GM12878 (cell line): ENCODE data around the gene SORBS2. TPM values are rescaled to one million over a fixed set of nuclear protein-coding genes. Genes with fewer than 3 reads are reported as not detected.

Source experiments
- ATAC-seq: fragments of 200-7000 bp; cut with Tn5 transposase; 3 replicates; pipeline ENCODE4 v1.9.1; 2020; ENCODE audit warnings: mild to moderate bottlenecking, moderate library complexity
- BruUV-seq: library from RNA; stranded (reverse); fragments of 400-500 nt; replicated peaks from 2 replicates; lab custom pipeline; 2021; lab: Mats Ljungman, UMichigan
- CTCF ChIA-PET: fragments of 300-600 bp; sonication (Branson Sonifier 250); formaldehyde crosslinking; extraction: SDS; loops from one replicate; lab custom pipeline; 2021; ENCODE audit warnings: inconsistent platforms; lab: Yijun Ruan, JAX
- POLR2A ChIA-PET: fragments of 350-600 bp; formaldehyde crosslinking; extraction: SDS; loops from one replicate; lab custom pipeline; 2021; ENCODE audit warnings: inconsistent platforms; lab: Charles Lee
- RAD21 ChIA-PET: fragments of 300-600 bp; sonication (Branson Sonifier 250); formaldehyde crosslinking; loops from one replicate; lab custom pipeline; 2023; ENCODE audit warnings: antibody characterized with exemption; ENCODE audit not compliant: unreplicated experiment; lab: Charles Lee
- SMC1A ChIA-PET: fragments of 300-600 bp; sonication (Branson Sonifier 250); formaldehyde crosslinking; loops from one replicate; lab custom pipeline; 2023; ENCODE audit not compliant: unreplicated experiment, uncharacterized antibody; lab: Charles Lee
- DNase-seq: peaks from one replicate; pipeline ENCODE4 v3.0.0-alpha.2; 2011; ENCODE audit warnings: low read depth, low spot score
- FAIRE-seq: peaks from 3 replicates; lab custom pipeline; 2011; peaks lifted over from hg19 to GRCh38; lab: Jason Lieb, UNC
- H2AFZ ChIP-seq: 2 replicates; pipeline ENCODE4 v1.6.0; 2011; ENCODE audit warnings: low read depth, low read length, control low read depth; ENCODE audit not compliant: control insufficient read depth
- H3K27ac ChIP-seq: 2 replicates; pipeline ENCODE4 v1.5.1; 2011; ENCODE audit warnings: control low read depth; ENCODE audit not compliant: control insufficient read depth, insufficient read depth
- H3K27me3 ChIP-seq, 2 experiments: replicated peaks in 1 of 2; 2 replicates each; pipeline versions ENCODE4 v1.6.0 to v1.6.1; 2011; ENCODE audit warnings: low read length in 1 of 2; ENCODE audit not compliant: control insufficient read depth in 2 of 2, insufficient read depth in 2 of 2
- H3K36me3 ChIP-seq, 2 experiments: 2 replicates each; pipeline ENCODE4 v1.5.1; 2011; ENCODE audit warnings: low read length in 1 of 2; ENCODE audit not compliant: control insufficient read depth in 2 of 2, insufficient read depth in 2 of 2
- H3K4me1 ChIP-seq: 2 replicates; pipeline ENCODE4 v1.6.1; 2011; ENCODE audit warnings: mild to moderate bottlenecking, low read length, moderate library complexity, mixed read lengths; ENCODE audit not compliant: control insufficient read depth, insufficient read depth
- H3K4me2 ChIP-seq: 2 replicates; pipeline ENCODE4 v1.6.0; 2011; ENCODE audit warnings: control low read depth; ENCODE audit not compliant: control insufficient read depth, insufficient read depth
- H3K4me3 ChIP-seq: fragments of 200-600 bp; sonication (generic); 2 replicates; pipeline ENCODE4 v1.5.1; 2016
- H3K79me2 ChIP-seq: 2 replicates; pipeline ENCODE4 v1.6.0; 2011; ENCODE audit warnings: low read length; ENCODE audit not compliant: control insufficient read depth, insufficient read depth
- H3K9ac ChIP-seq: 2 replicates; pipeline ENCODE4 v1.8.0; 2011; ENCODE audit warnings: low read length, control low read depth, mixed read lengths; ENCODE audit not compliant: control insufficient read depth, insufficient read depth
- H3K9me3 ChIP-seq: replicated peaks from 3 replicates; pipeline ENCODE4 v1.5.1; 2011; ENCODE audit warnings: mild to moderate bottlenecking, low read length; ENCODE audit not compliant: control insufficient read depth, insufficient read depth
- H4K20me1 ChIP-seq: 2 replicates; pipeline ENCODE4 v1.6.0; 2011; ENCODE audit not compliant: control insufficient read depth, insufficient read depth
- BHLHE40 ChIP-seq, 2 experiments: fragments of 450-650 bp in 1 of 2; IDR thresholded peaks; 2 replicates each; pipeline ENCODE4 v1.6.1; 2011 to 2017; ENCODE audit warnings: low read depth in 2 of 2, borderline replicate concordance in 1 of 2, improper control_type of control experiment in 1 of 2, low read length in 1 of 2, mild to moderate bottlenecking in 1 of 2
- CHD1 ChIP-seq: IDR thresholded peaks from 2 replicates; pipeline ENCODE4 v1.6.1; 2012; ENCODE audit warnings: low read depth, low read length, improper control_type of control experiment
- CREB1 ChIP-seq: IDR thresholded peaks from 2 replicates; pipeline ENCODE4 v1.6.1; 2012; ENCODE audit warnings: low read depth, mild to moderate bottlenecking, inconsistent platforms
- EED ChIP-seq: sonication (generic); IDR thresholded peaks from 2 replicates; pipeline ENCODE4 v1.6.1; 2016; ENCODE audit warnings: antibody characterized with exemption, low read depth
- ESRRA ChIP-seq: IDR thresholded peaks from 2 replicates; pipeline ENCODE4 v1.6.1; 2012; ENCODE audit warnings: mild to moderate bottlenecking, low read length, improper control_type of control experiment
- HSF1 ChIP-seq: fragments of 150-350 bp; IDR thresholded peaks from 2 replicates; pipeline ENCODE4 v1.6.1; 2014; ENCODE audit warnings: mild to moderate bottlenecking, low read depth, low read length
- MEF2B ChIP-seq: fragments of 450-650 bp; IDR thresholded peaks from 2 replicates; pipeline ENCODE4 v1.6.1; 2018; ENCODE audit warnings: mild to moderate bottlenecking, moderate library complexity; ENCODE audit not compliant: partially characterized antibody, poor library complexity, severe bottlenecking
- MXI1 ChIP-seq: fragments of 150-350 bp; IDR thresholded peaks from 2 replicates; pipeline ENCODE4 v1.6.1; 2011; ENCODE audit warnings: low read depth, mild to moderate bottlenecking, inconsistent platforms, low read length, improper control_type of control experiment
- NFIC ChIP-seq: IDR thresholded peaks from 2 replicates; pipeline ENCODE4 v1.6.1; 2012; ENCODE audit warnings: low read depth, mild to moderate bottlenecking, inconsistent platforms, low read length, moderate library complexity
- PBX3 ChIP-seq: IDR thresholded peaks from 2 replicates; pipeline ENCODE4 v1.6.1; 2011; ENCODE audit warnings: mild to moderate bottlenecking, low read depth, low read length, moderate library complexity; ENCODE audit not compliant: insufficient replicate concordance
- RAD51 ChIP-seq: fragments of 450-650 bp; IDR thresholded peaks from 2 replicates; pipeline ENCODE4 v1.6.1; 2016; ENCODE audit warnings: moderate library complexity, mild to moderate bottlenecking, inconsistent platforms
- SKIL ChIP-seq: fragments of 450-650 bp; IDR thresholded peaks from 2 replicates; pipeline ENCODE4 v1.6.1; 2017; ENCODE audit warnings: mild to moderate bottlenecking, low read depth, inconsistent platforms; ENCODE audit not compliant: poor library complexity, severe bottlenecking
- SMAD5 ChIP-seq: IDR thresholded peaks from 2 replicates; pipeline ENCODE4 v1.6.1; 2016; ENCODE audit warnings: antibody characterized with exemption, low read depth
- SRF ChIP-seq, 2 experiments: IDR thresholded peaks; 2 replicates each; pipeline ENCODE4 v1.6.1; 2011; ENCODE audit warnings: low read depth in 2 of 2, low read length in 2 of 2, mild to moderate bottlenecking in 1 of 2, moderate library complexity in 1 of 2
- TBL1XR1 ChIP-seq: IDR thresholded peaks from 2 replicates; pipeline ENCODE4 v1.6.1; 2012; ENCODE audit warnings: low read depth, low read length, improper control_type of control experiment
- WRNIP1 ChIP-seq: IDR thresholded peaks from 2 replicates; pipeline ENCODE4 v1.6.1; 2011; ENCODE audit warnings: low read depth, low read length, improper control_type of control experiment, borderline replicate concordance
- YBX1 ChIP-seq: fragments of 450-650 bp; IDR thresholded peaks from 2 replicates; pipeline ENCODE4 v1.6.1; 2016; ENCODE audit warnings: antibody characterized with exemption
- WGBS: methylation state at CpG from one replicate; pipeline ENCODE4 v1.1.6; 2016; ENCODE audit warnings: low lambda C conversion rate; ENCODE audit not compliant: insufficient replicate concordance, insufficient coverage; ENCODE audit errors: missing lambda C conversion rate; 5-methylcytosine and 5-hydroxymethylcytosine counted together
- in situ Hi-C: fragments of 300-500 bp; cut with MboI; formaldehyde crosslinking; loops from 9 replicates; pipeline ENCODE4 v1.14.3; 2018; ENCODE audit warnings: mixed read lengths
- intact Hi-C: fragments of 100-400 bp; cut with micrococcal nuclease; formaldehyde crosslinking; loops from one replicate; pipeline ENCODE4 v1.14.2; 2022; ENCODE audit not compliant: unreplicated experiment
- polyA plus RNA-seq, 11 experiments: library from polyadenylated mRNA; depleted of rRNA in 4 of 11; unstranded in 6 of 11; stranded (reverse) in 5 of 11; fragments of >200 nt; fragmentation: Nextera tagmentation in 4 of 11; fragmentation: Illumina TruSeq in 1 of 11; extraction: Ambion mirVana in 4 of 11; extraction: Trizol in 1 of 11; gene quantifications; 1 replicate in 1 of 11; 2 replicates in 10 of 11; pipeline versions ENCODE4 v1.2.1 to v1.2.3, GENCODE V29; 2011 to 2016; ENCODE audit warnings: inconsistent platforms in 2 of 11, missing spikeins in 2 of 11, low read depth in 1 of 11
- total RNA-seq, 4 experiments: library from RNA; depleted of rRNA in 3 of 4; stranded (reverse); fragments of >200 nt in 3 of 4; fragmentation: Illumina TruSeq in 1 of 4; extraction: Trizol in 1 of 4; gene quantifications; 2 replicates each; pipeline versions ENCODE4 v1.2.1 to v1.2.3, GENCODE V29; 2013 to 2021

SORBS2 gene
- total and polyA plus RNA-seq, 10 of the 15 experiments (the other 5 are each of a cell fraction or from before 2014, with no cell fraction given), result 0.06 to 3.0 (median 0.79) TPM

DNA sequence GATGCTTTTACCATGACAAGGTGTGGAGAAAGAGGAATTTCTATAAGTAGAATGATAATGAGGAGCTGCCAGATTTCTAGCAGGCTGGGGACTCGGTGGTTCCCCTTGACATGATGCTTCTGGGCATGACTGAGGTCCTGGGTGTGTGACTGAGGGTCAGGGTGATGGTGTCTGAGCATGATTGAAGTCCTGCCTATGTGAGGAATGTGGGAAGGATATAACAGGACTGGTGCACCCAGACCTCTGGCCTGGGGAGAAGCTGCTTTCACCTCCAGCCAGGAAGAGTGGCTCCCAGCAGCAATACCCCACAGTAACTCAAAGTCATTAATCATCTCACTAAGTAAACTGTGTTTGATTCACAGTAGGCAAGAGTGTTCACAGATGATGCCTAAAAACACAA is 17.4 kb downstream of the SORBS2 start (continued):
- no peak for TF ChIP-seq CHD1
- TF ChIP-seq, all 136 proteins: peak for 0

DNA sequence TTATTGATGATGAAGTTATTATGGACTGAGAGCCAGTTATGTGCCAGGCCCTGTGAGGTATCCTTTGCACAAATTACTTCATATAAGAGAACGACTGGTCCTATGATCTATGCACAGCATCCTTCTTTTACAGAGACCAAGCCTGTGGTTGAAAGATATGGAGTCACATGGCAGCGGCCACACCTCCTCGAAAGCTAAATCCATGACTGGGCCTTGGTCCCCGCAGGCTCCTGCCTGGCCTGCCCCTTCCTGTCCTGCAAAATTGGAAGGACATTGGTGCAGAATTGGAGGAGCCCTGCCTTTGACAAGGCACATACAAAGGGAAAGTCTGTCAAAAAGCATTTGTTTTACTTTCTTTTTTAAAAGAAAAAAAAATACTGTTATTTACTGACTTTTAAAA is 18.3 kb downstream of the SORBS2 start:
- Histone ChIP-seq H3K4me2 (no peak overlapping the region), H3K9me3 (no peaks in the 10 kb centered on the region), H3K4me3 (no peak overlapping the region), H2AFZ (no peak overlapping the region), H3K4me1 (no peaks in the 10 kb centered on the region), H3K79me2 (no peaks in the 10 kb centered on the region), H3K36me3 (no peaks in the 10 kb centered on the region), H3K27ac (no peak overlapping the region), H3K9ac (no peak overlapping the region), H3K27me3 (no peaks in the 10 kb centered on the region), H4K20me1 (no peaks in the 10 kb centered on the region)
- ChIA-PET CTCF (no interaction called here), SMC1A (no interaction called here), RAD21 (no interaction called here), POLR2A (no interaction called here)
- FAIRE-seq (no peak), DNase-seq (no peak), ATAC-seq (no peak)
- intact Hi-C loops, result no loop called here
- 48% methylated on average over 4 of the region's 4 CpGs for WGBS
- in situ Hi-C loops, result no loop called here
- TF ChIP-seq NFIC (no peak), TBL1XR1 (no peak), MEF2B (no peak), YBX1 (no peak), HSF1 (no peak), MXI1 (no peak), SKIL (no peak), SRF (IDR thresholded peaks at IDR 0.05; ENCODE audit: low read depth in 2 of 2, low read length in 2 of 2) (no peak), PBX3 (no peak), RAD51 (no peak), BHLHE40 (IDR thresholded peaks at IDR 0.05; ENCODE audit: borderline replicate concordance in 1 of 2, low read depth in 2 of 2, low read length in 1 of 2) (no peak), WRNIP1 (no peak), CREB1 (no peak), ESRRA (no peak), EED (no peak), SMAD5 (no peak)
- no TSS peak for BruUV-seq
